ENCODE results near the gene KPTN. TPM values are rescaled to one million over a fixed set of nuclear protein-coding genes. Genes with fewer than 3 reads are reported as not detected.

The KPTN gene
- 1 to 10 TPM; 3.9 to 7.2 (median 4.1) TPM for total RNA-seq

DNA sequence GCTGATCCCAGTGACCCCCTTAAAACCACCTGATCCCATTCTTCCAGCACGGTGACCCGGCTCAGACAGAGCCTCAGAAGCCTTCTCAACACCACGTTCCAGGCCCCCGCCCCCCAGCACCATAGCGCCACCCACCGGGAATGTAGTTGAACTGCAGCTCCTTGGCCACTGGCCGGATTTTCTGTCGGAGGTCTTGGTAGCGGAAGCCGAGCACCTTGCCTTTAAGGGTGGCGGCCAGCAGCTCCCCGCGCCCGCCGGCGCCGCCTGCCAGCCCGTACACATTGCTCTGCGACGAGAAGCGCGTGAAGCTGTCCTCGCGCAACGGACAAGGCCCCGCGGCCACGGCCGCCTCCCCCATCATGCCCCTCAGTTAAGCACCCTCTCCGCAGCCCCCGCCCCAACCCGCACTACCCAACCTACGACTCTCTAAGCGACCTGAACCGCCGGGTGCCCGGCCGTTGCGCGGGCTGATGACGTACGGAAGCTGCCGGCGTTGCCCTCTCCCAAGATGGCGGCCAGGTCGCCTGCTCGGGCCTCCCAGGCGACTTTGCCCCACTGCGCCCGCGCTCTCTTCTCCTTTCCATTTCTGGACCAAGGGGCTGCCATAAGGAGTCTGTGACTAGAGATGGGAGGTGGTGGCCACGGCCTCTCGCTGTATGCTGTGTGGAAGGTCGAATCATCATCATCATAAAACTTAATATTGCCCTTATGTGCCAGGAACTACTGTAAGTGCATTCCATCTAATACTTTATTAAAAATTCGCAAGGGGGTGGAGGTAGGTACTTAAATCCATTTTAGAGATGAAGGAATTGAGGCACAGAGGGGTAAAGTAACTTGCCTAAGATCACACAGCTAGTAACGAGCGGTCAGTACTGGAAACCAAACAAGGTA is at the start of gene KPTN:
Gene KPTN (minus strand): TSS at position 420 of the 891 bp plus-strand sequence. CDS start 59 bp downstream, at position 361.
- TF ChIP-seq, protein P1, sequence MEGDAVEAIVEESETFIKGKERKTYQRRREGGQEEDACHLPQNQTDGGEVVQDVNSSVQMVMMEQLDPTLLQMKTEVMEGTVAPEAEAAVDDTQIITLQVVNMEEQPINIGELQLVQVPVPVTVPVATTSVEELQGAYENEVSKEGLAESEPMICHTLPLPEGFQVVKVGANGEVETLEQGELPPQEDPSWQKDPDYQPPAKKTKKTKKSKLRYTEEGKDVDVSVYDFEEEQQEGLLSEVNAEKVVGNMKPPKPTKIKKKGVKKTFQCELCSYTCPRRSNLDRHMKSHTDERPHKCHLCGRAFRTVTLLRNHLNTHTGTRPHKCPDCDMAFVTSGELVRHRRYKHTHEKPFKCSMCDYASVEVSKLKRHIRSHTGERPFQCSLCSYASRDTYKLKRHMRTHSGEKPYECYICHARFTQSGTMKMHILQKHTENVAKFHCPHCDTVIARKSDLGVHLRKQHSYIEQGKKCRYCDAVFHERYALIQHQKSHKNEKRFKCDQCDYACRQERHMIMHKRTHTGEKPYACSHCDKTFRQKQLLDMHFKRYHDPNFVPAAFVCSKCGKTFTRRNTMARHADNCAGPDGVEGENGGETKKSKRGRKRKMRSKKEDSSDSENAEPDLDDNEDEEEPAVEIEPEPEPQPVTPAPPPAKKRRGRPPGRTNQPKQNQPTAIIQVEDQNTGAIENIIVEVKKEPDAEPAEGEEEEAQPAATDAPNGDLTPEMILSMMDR (IDR thresholded peaks at IDR 0.05; ENCODE audit: low read depth) = no peak

GRCh38 chr19:47531640-47532387 is 47.8 kb upstream of the KPTN start:
- TF ChIP-seq, protein P1 (IDR thresholded peaks at IDR 0.05; ENCODE audit: low read depth) = no peak

- TF ChIP-seq, protein P1 (IDR thresholded peaks at IDR 0.05; ENCODE audit: low read depth) = no peak
Measured at GRCh38 chr19:47529018-47529742, 45.2 kb upstream of the KPTN start.

DNA sequence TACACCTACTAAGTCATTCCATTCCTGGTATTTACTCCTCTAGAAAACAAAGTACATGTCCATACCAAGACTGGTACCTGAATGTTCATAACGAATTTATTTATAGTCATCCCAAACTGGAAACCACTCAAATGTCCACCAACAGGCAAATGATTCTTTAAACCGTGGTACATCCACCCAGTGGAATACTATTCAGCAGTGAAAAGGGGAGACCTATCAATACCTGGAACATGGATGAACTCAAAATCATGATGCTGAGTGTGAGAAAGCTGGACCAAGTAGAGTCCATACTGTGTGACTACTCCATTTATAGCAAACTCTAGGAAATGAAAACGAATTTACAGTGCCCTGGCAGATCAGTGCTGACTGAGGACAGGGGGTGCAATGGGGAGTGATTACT is 42.8 kb upstream of the KPTN start:
- TF ChIP-seq, protein P1 (IDR thresholded peaks at IDR 0.05; ENCODE audit: low read depth) = no peak

DNA sequence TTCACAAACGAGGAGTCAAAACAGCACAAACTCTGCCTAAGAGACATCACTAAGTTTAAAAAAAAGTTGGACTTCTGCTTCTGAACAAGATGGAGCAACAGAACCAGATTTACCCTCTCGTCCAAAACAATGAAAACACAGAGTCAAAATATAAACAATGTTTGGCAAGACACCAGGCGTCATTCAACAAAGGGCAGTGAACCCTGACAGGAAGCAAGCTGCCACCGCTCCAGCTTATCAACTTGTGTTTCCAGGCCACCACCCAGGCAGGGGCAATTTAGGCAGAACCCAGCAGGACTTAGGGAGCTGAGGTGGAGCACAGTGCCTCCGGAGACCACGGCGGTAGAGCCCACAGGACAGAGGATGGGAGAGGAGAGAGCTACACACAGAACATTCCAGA is 39.5 kb upstream of the KPTN start:
- TF ChIP-seq, protein P1 (IDR thresholded peaks at IDR 0.05; ENCODE audit: low read depth) = no peak

DNA sequence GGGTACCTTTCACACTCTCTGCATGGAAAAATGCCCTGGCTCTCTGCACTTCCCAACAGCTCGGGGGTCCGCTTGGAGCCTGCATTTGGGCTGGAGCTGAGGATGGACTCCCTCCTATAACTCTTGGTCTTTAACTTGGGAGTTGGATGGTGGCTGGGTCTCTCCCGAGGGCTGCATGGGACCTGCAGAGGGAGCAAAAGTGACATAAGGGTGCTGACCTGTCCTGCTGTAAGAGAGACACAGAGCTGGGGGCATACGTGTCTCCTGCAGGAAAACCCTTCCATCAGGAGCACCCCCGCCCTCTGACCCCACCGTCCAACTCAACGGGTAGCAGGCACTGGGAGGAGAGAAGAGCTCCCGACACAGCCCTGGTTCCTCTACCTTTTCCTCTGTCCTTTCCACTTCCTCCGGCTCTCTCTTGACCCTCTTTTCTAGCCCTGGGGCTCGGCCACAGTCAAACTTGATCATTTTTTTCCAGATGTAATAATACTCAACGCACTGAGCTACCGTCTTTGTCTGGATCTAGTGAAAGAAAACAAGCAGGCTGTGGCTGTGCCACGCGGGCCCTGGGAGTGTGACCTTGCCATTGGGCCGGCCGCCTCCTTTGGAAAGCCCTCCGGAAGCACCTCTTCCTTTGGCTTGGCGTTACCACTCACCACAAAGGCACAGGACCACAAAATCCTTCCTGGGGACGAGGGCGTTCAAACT is 37.6 kb upstream of the KPTN start:
- TF ChIP-seq, protein P1 (IDR thresholded peaks at IDR 0.05; ENCODE audit: low read depth) = no peak

Data from subcutaneous adipose tissue (tissue), 4 donors.